T-cell (primary cell): ENCODE measurements around the gene HDAC8. TPM values are rescaled to one million over a fixed set of nuclear protein-coding genes. Genes with fewer than 3 reads are reported as not detected.

Source experiments
- ATAC-seq, 4 experiments: fragments of 200-7000 bp in 3 of 4; fragments of 150-1000 bp in 1 of 4; cut with Tn5 transposase; replicated peaks in 1 of 4; 1 replicate in 3 of 4; 2 replicates in 1 of 4; pipeline ENCODE4 v1.10.0; 2021; ENCODE audit warnings: moderate library complexity in 3 of 4, mild to moderate bottlenecking in 2 of 4, moderate number of reproducible peaks in 1 of 4
- CTCF ChIA-PET, 2 donors: fragments of 300-600 bp; sonication (Branson Sonifier 250); formaldehyde crosslinking; loops; one replicate each; lab custom pipeline; 2022; ENCODE audit warnings: antibody characterized with exemption in 2 of 2; lab: Charles Lee
- POLR2A ChIA-PET, 2 donors: fragments of 300-600 bp; sonication (Branson Sonifier 250); formaldehyde crosslinking; loops; one replicate each; lab custom pipeline; 2022; ENCODE audit warnings: antibody characterized with exemption in 2 of 2; lab: Charles Lee
- DNase-seq, 35 experiments: peaks; one replicate each; pipeline versions ENCODE4 v3.0.0 to v3.0.0-alpha.2; 2013 to 2023
- H3K27ac ChIP-seq: one replicate; pipeline ENCODE4 v1.5.1; 2013; ENCODE audit warnings: low read length
- H3K27me3 ChIP-seq, 2 experiments: replicated peaks in 1 of 2; 1 replicate in 1 of 2; 2 replicates in 1 of 2; pipeline versions ENCODE4 v1.6.1 to v1.7.0; 2013; ENCODE audit warnings: low read length in 1 of 2, mixed read lengths in 1 of 2; ENCODE audit not compliant: control insufficient read depth in 2 of 2, insufficient read depth in 2 of 2; ENCODE audit errors: extremely low read depth in 1 of 2
- H3K36me3 ChIP-seq, 2 donors: 1 replicate in 1 of 2; 2 replicates in 1 of 2; pipeline versions ENCODE4 v1.6.1 to v1.7.0; 2013; ENCODE audit warnings: low read length in 1 of 2; ENCODE audit not compliant: control insufficient read depth in 2 of 2, insufficient read depth in 1 of 2; ENCODE audit errors: extremely low read depth in 1 of 2
- H3K4me1 ChIP-seq, 2 experiments: 1 replicate in 1 of 2; 2 replicates in 1 of 2; pipeline versions ENCODE4 v1.6.1 to v1.7.0; 2013; ENCODE audit warnings: low read length in 2 of 2, mixed read lengths in 1 of 2; ENCODE audit not compliant: insufficient read depth in 2 of 2, control insufficient read depth in 1 of 2; ENCODE audit errors: extremely low read depth in 1 of 2
- H3K4me3 ChIP-seq, 2 donors: 1 replicate in 1 of 2; 2 replicates in 1 of 2; pipeline versions ENCODE4 v1.5.1 to v1.7.0; 2013; ENCODE audit warnings: mild to moderate bottlenecking in 2 of 2, low read length in 1 of 2, moderate library complexity in 1 of 2; ENCODE audit not compliant: control insufficient read depth in 1 of 2; ENCODE audit errors: extremely low read depth in 1 of 2
- H3K9me3 ChIP-seq: 2 replicates; pipeline ENCODE4 v1.7.0; 2013
- H3K27ac Mint-ChIP-seq, 2 donors: one replicate each; pipeline ENCODE4 v1.8.0; 2020 to 2021; ENCODE audit warnings: mild to moderate bottlenecking in 2 of 2, mixed read lengths in 2 of 2
- H3K27me3 Mint-ChIP-seq, 2 donors: one replicate each; pipeline ENCODE4 v1.8.0; 2021 to 2022; ENCODE audit warnings: mixed read lengths in 2 of 2
- H3K36me3 Mint-ChIP-seq: one replicate; pipeline ENCODE4 v1.8.0; 2021; ENCODE audit warnings: mixed read lengths
- H3K4me1 Mint-ChIP-seq, 3 donors: one replicate each; pipeline ENCODE4 v1.8.0; 2020 to 2022; ENCODE audit warnings: mixed read lengths in 3 of 3, mild to moderate bottlenecking in 1 of 3
- H3K4me3 Mint-ChIP-seq, 3 donors: one replicate each; pipeline ENCODE4 v1.8.0; 2020 to 2022; ENCODE audit warnings: mild to moderate bottlenecking in 3 of 3, mixed read lengths in 3 of 3, moderate library complexity in 3 of 3
- H3K9me3 Mint-ChIP-seq, 3 donors: one replicate each; pipeline ENCODE4 v1.8.0; 2020 to 2022; ENCODE audit warnings: mixed read lengths in 3 of 3
- WGBS: methylation state at CpG from one replicate; pipeline ENCODE4 v1.1.5; 2013; ENCODE audit warnings: missing lambda C conversion rate; ENCODE audit not compliant: insufficient coverage; 5-methylcytosine and 5-hydroxymethylcytosine counted together
- total RNA-seq, 35 experiments: library from RNA in 6 of 35; stranded (reverse) in 6 of 35; fragments of 120-200 nt in 1 of 35; gene quantifications; one replicate each; pipeline versions ENCODE4 v1.2.1 to v1.2.4 and lab custom pipeline; 2013 to 2026

The HDAC8 gene
- total RNA-seq (10 to 100 TPM; 15.7 to 19.1 (median 16.9) TPM), total RNA-seq (lab: John Stamatoyannopoulos, UW) (2.4 to 12.7 (median 6.9) reads per million in 29 experiments)
- total RNA-seq (2013), result 20.7 TPM

GRCh38 chrX:72572248-72573157, at the start of gene HDAC8:
TSS of gene HDAC8 (minus strand) at chrX:72572843. CDS start at chrX:72572761, 82 bp downstream.
- no peaks in the 10 kb centered on the region for H3K27me3 ChIP-seq
- Mint-ChIP-seq H3K27me3 (peaks cover 0 to 15% of the 10 kb centered on the region in 2 donors), H3K4me3 (peak within 1 kb of the TSS; percentile 90 to 98 (median 91)), H3K27ac (peak within 1 kb of the TSS; percentile 86 to 91), H3K36me3 (peaks cover 9% of the 10 kb centered on the region), H3K4me1 (peaks cover 4 to 9% (median 6%) of the 10 kb centered on the region in 3 donors), H3K9me3 (no peaks in the 10 kb centered on the region)
- ChIA-PET CTCF (interaction anchor here in 1 of 2 donors (0.5 kb wide), 1 partner anchor 19 kb away, joined by 3 read pairs; no protein-coding TSS in a partner anchor), POLR2A (interaction anchor here in 1 of 2 donors (0.8 kb wide), 1 partner anchor 8 kb away, joined by 8 read pairs; no protein-coding TSS in a partner anchor)
- DNase-seq (peak in 34 of 35 experiments; percentile 7 to 69 (median 32)), ATAC-seq (peak; percentile 85 to 91 (median 87))
- peak within 1 kb of the TSS; percentile 49 for H3K27ac ChIP-seq
- WGBS, result 1% methylated on average over 16 of the region's 36 CpGs
- no peaks in the 10 kb centered on the region for H3K9me3 ChIP-seq
- H3K4me1 ChIP-seq, result no peaks in the 10 kb centered on the region
- H3K36me3 ChIP-seq, result peaks cover 0 to 9% of the 10 kb centered on the region in 2 donors
- H3K4me3 ChIP-seq, result peak within 1 kb of the TSS; percentile 66 to 86

- H3K27ac Mint-ChIP-seq, result peak overlapping the region in 1 of 2 donors; percentile 1
- WGBS, result no CpG with 5 or more reads among the region's 4 CpGs
- CTCF ChIA-PET, result no interaction called here
Observed at GRCh38 chrX:72621625-72622485, 49.2 kb upstream of the HDAC8 start.

GRCh38 chrX:72621163-72621562, 48.5 kb upstream of the HDAC8 start:
- CTCF ChIA-PET, result no interaction called here
- no peaks in the 10 kb centered on the region for H3K9me3 ChIP-seq
- no peak overlapping the region for H3K27ac Mint-ChIP-seq
- WGBS, result no CpG with 5 or more reads among the region's 1 CpG
- no peak for DNase-seq
- H3K36me3 ChIP-seq, result no peaks in the 10 kb centered on the region
- ATAC-seq, result no peak
- H3K36me3 Mint-ChIP-seq, result no peaks in the 10 kb centered on the region
- no peak overlapping the region for H3K4me3 ChIP-seq
- peaks cover 3% of the 10 kb centered on the region in 2 donors for H3K27me3 Mint-ChIP-seq
- H3K27me3 ChIP-seq, result no peaks in the 10 kb centered on the region
- peaks cover 2 to 6% (median 3%) of the 10 kb centered on the region in 3 donors for H3K9me3 Mint-ChIP-seq
- POLR2A ChIA-PET, result no interaction called here
- H3K4me1 ChIP-seq, result no peaks in the 10 kb centered on the region
- H3K27ac ChIP-seq, result no peak overlapping the region
- H3K4me3 Mint-ChIP-seq, result no peak overlapping the region
- H3K4me1 Mint-ChIP-seq, result peaks cover 0 to 6% (median 0%) of the 10 kb centered on the region in 3 donors

More at GRCh38 chrX:72621625-72622485, 49.2 kb upstream of the HDAC8 start:
- ATAC-seq (no peak), DNase-seq (no peak)
- Mint-ChIP-seq H3K4me3 (no peak overlapping the region), H3K27me3 (peaks cover under 1 to 3% of the 10 kb centered on the region in 2 donors), H3K4me1 (peaks cover 0 to 6% (median 0%) of the 10 kb centered on the region in 3 donors), H3K9me3 (peaks cover 2 to 6% (median 3%) of the 10 kb centered on the region in 3 donors), H3K36me3 (no peaks in the 10 kb centered on the region)
- Histone ChIP-seq H3K9me3 (no peaks in the 10 kb centered on the region), H3K4me1 (no peaks in the 10 kb centered on the region), H3K27ac (no peak overlapping the region), H3K36me3 (no peaks in the 10 kb centered on the region), H3K4me3 (no peak overlapping the region), H3K27me3 (no peaks in the 10 kb centered on the region)
- POLR2A ChIA-PET, result no interaction called here

- no peaks in the 10 kb centered on the region for H3K36me3 ChIP-seq
- Mint-ChIP-seq H3K36me3 (no peaks in the 10 kb centered on the region), H3K9me3 (peaks cover 2 to 6% (median 3%) of the 10 kb centered on the region in 3 donors), H3K4me1 (peaks cover 0 to 6% (median 0%) of the 10 kb centered on the region in 3 donors), H3K4me3 (peak overlapping the region in 1 of 3 donors; percentile 22), H3K27me3 (peaks cover 3% of the 10 kb centered on the region in 2 donors), H3K27ac (no peak overlapping the region)
- no peaks in the 10 kb centered on the region for H3K4me1 ChIP-seq
- peak in 1 of 4 experiments; percentile 58 for ATAC-seq
- CTCF ChIA-PET, result no interaction called here
- H3K27me3 ChIP-seq, result no peaks in the 10 kb centered on the region
- DNase-seq, result peak in 1 of 35 experiments; percentile 3
- no CpG with 5 or more reads among the region's 9 CpGs for WGBS
- H3K27ac ChIP-seq, result no peak overlapping the region
- no peaks in the 10 kb centered on the region for H3K9me3 ChIP-seq
- POLR2A ChIA-PET, result no interaction called here
- H3K4me3 ChIP-seq, result no peak overlapping the region
Observed at GRCh38 chrX:72620550-72621145, 48.0 kb upstream of the HDAC8 start.

- H3K27me3 Mint-ChIP-seq, result peaks cover 0 to 41% of the 10 kb centered on the region in 2 donors
- no peak overlapping the region for H3K27ac Mint-ChIP-seq
- no peak overlapping the region for H3K4me3 ChIP-seq
- WGBS, result no CpG with 5 or more reads among the region's 2 CpGs
- H3K27ac ChIP-seq, result no peak overlapping the region
- H3K36me3 ChIP-seq, result no peaks in the 10 kb centered on the region
- H3K9me3 ChIP-seq, result no peaks in the 10 kb centered on the region
- no peak overlapping the region for H3K4me3 Mint-ChIP-seq
- ChIA-PET CTCF (no interaction called here), POLR2A (no interaction called here)
- no peak for DNase-seq
- no peaks in the 10 kb centered on the region for H3K4me1 Mint-ChIP-seq
- no peaks in the 10 kb centered on the region for H3K36me3 Mint-ChIP-seq
- H3K4me1 ChIP-seq, result no peaks in the 10 kb centered on the region
- ATAC-seq, result no peak
- H3K27me3 ChIP-seq, result no peaks in the 10 kb centered on the region
- no peaks in the 10 kb centered on the region for H3K9me3 Mint-ChIP-seq
Observed at GRCh38 chrX:72609313-72609712, 36.7 kb upstream of the HDAC8 start.
